ENCODE results near the gene RPS18.

Gene RPS18

DNA sequence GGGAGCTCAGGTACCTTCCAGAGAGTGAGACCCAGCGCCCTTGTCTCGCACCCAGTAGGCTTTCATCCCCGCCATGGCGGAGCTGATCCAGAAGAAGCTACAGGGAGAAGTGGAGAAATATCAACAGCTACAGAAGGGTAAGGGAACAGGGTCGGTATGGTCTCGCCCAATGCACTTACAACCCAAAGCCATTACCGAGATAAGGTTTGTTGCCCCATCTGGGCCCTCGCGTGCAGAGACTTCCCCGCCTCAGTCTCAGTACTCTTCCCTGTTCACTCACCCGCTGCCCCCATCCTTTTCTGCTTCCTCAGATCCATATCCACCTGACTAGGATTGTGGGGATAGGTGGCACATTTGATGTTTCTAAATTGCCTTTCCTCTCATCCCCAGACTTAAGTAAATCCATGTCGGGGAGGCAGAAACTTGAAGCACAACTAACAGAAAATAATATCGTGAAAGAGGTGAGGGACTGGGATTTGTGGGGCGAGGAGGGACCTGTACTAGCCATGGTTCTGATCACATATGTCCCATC, 18.0 kb downstream of the RPS18 start:
- peak; percentile 49 for DNase-seq (ENCODE audit: low spot score)

DNA sequence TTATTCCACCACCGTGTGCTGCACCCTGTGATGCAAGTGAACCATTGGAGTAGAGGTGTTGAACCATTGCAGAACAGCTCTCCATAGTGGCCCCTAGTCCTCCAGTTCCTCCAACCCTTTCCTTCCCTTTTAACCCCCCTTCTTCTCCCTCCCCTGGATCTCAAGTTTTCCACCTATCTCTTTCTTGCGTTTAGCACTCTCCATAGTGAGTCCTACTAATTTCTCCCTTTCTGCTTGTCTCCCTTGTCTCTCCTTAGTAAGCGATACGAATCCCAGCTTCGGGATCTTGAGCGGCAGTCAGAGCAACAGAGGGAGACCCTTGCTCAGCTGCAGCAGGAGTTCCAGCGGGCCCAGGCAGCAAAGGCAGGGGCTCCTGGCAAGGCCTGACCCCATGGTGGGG, 18.6 kb downstream of the RPS18 start:
- no peak for DNase-seq (ENCODE audit: low spot score)

DNA sequence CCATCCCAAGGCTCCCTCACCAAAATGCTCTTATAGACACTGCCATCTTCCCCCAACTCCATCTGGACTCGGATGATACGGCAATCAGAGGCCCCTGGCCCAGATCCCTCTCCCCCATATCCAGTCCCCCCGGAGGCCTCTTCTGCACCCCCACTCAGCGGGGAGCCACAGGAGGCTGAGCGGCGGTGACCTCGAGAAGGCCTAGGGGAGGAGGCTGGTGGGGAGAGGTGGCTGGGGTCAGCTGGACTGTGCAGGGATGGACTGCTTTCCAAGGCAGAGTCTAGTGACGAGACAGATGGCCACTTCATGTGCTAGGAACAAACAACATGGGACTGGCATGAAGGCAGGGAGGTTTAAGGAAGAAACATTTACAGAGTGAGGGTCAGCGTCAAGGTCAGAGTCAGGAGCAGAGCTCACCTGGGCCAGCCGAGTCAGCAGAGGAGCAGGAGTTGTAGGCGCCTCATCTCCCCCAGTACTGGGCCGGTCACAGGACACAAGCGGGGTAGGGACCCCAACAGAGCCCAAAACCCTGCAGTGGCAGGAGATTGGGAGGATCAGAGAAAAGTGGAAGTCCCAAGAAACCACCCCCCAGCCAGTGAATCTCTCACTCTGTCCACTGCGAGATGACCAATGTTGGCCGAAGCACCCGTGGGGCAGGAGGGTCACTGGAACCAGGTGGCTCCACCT, 21.3 kb downstream of the RPS18 start:
- DNase-seq (ENCODE audit: low spot score), result no peak

- DNase-seq (ENCODE audit: low spot score), result no peak
Measured at GRCh38 chr6:33294086-33294823, 22.4 kb downstream of the RPS18 start.

- DNase-seq (ENCODE audit: low spot score), result no peak
Measured at GRCh38 chr6:33295621-33296369, 23.9 kb downstream of the RPS18 start.

GRCh38 chr6:33296797-33297405, 25.0 kb downstream of the RPS18 start:
- DNase-seq (ENCODE audit: low spot score), result no peak

DNA sequence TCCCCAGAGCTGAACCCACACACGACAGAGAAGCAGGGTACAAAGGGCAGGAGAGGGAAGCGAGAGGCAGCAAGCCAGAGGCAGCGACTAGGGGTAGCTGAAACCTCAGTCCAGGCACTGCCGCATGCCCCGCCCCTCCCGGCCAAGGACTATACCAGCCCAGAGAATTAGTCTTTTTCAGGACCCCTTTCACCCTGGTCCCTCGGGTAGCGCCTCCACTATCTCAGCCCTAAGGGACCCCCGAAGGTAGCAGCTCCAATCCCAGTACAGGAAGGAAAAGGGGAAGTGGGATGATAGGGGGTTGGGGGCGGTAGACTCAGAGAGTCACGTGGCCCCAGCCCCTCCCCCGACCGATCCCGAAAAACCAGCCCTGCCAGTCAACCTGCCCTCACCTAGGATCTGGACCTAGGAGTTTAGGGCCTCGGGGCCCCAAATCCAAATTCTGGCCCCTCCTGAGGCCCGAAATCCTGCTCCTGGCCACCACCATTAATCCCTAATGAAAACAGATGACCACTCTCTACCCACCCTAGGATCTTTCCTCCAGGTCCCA, 25.6 kb downstream of the RPS18 start:
- DNase-seq (ENCODE audit: low spot score), result no peak

DNA sequence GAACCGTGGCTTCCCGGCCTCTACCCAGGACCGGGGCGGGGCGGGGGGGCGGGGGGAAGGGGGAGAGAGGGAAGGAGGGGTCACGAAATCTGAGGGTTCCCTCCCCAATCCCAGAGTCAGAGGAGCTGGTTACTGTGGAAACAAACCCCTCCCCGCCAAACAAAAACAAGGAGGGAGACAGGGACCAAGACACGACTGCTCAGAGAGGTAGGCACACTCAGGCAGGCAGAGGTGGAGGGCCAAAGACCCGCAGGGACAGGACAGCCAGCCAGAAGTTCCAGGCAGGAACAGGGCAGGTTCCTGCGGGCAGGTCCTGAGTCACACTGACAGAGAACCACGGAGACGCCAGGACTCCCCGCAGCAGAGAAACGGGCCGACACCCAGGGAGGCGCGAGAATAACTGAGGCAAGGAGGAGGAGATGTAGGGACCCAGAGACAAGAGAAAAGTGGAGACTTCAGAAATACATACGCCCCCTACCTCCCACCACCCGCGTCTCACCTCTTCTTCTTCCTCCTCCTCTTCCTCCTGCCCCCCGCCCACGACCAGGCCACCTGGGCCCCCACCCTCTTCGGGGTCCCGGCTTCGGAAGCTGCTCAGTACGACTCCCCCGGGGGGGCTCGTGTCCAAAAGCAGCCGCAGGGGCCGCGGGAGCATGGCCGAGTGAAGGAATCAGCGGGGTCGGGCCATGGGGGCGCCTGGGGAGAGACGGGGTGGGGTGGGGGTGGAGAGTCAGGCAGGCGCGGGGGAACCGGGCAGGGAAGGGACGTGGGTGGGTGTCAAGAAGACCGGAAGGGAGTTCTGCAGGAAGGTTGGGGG, 26.3 kb downstream of the RPS18 start:
- DNase-seq (ENCODE audit: low spot score), result peak; percentile 95

DNA sequence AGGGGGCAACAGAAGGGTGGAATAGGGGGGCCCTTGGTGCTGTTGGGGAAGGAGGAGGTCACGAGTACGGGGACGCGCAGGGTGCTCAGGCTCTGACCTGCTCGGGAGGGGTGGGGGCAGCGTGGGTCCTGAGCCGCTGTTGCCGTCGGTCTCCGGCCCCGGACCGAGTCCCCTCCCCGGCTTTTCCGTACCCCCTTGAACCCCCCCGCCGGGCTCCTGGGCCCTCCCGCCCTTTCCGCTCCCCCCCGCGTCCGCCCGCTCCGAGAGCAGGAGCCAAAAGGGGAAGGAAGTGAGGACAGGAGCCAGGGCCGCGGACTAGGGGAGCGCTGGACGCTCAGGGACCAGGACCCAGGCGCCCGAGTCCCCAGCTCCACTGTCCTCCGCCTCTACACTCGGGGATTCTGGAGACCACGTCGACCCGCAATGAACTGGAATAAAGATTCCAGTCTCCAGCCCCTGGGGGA, 26.9 kb downstream of the RPS18 start, which contains the start of gene RGL2:
Gene RGL2 (minus strand): TSS at position 170 of the 464 bp plus-strand sequence. CDS start 332 bp downstream, outside the sequence.
- DNase-seq (ENCODE audit: low spot score), result peak; percentile 71

GRCh38 chr6:33299237-33299944, 27.5 kb downstream of the RPS18 start:
- DNase-seq (ENCODE audit: low spot score), result peak; percentile 94

- no peak for DNase-seq (ENCODE audit: low spot score)
Measured at GRCh38 chr6:33301877-33302276, 30.0 kb downstream of the RPS18 start.

GRCh38 chr6:33304216-33304615, 32.3 kb downstream of the RPS18 start:
- no peak for DNase-seq (ENCODE audit: low spot score)

DNA sequence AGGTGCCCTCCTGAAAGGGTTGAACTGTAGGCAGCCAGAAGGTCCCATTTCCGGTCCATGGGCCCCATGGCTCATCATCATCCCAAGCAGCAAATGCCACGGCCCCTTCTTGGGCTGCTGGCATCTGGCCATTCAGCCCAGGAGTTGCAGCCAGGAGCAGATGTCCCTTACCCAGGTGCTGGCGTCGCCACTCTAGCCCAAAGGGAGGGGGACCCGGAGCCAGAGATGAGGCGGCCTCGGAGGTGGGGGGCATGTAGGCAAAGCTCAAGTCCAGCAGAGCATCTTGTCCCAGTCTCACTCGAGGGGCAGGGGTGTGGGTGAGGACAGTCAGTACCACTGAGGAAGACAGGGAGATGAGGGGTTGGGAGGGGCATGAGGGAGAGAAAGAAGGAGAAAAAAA, 33.2 kb downstream of the RPS18 start:
- no peak for DNase-seq (ENCODE audit: low spot score)

- DNase-seq (ENCODE audit: low spot score), result no peak
Measured at GRCh38 chr6:33306356-33306755, 34.5 kb downstream of the RPS18 start.

DNA sequence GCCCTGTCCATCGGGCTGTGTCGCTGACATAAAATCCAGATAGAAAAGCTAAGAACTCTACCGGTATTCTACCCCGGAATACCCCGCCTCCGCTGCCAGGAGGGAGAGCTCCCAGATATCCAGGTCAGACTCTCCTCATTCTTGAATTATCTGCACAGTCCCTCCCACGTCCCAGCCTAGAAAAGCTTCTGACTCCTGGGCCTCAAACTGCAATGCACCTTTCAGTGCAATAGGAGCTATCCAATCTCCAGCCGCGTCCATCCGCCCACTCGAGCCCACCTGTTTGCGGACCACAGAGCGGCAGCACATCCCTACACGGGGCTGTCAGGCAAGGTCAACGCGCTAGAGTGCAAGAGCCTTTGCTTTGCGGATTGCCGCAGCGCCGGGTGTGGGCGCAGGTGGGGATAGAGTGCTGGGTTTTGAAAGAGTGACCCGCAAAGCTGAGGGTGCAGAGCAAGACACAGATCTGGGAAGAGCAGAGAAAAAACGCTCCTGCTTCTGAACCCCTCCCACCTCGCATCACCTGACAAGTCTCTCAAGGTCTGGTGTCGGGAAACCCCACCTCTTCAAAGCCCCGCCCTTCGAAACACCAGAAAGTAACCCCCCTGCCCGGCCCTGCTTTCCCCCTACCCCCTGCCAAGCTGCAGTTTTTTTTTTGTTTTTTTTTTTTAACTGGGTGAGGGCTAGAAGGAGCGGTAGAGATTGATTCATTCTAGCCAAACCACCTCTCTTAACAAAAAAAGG, 40.7 kb downstream of the RPS18 start:
- peak; percentile 75 for DNase-seq (ENCODE audit: low spot score)

DNA sequence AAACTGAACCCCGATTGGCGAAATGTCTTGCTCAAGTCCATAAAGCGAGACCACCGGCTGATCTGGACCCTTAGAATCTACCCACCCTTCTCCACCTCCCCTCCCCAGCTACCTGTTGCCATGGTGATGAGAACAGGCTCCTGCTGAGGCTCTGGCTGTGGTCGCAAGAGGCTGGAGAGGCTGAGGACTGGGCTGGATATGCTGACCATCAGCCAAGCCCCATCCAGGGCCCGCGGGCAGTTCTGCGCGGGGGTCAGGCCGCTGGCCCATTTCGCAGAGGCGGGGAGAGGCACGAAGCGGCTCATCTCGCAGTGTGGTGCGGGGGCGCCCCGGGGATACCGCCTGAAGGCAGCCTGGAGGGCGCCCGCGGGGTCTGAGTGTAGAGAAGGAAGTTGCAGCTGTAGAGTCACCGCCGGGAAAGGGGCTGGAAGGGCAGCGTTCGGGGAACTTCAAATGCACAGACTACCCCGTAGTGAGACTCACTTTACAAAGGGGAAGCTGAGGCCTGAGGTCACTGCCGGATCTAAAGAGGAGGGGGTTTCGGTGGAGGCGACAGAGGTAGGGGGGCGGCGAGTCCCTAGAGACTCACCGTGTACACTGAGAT, 41.3 kb downstream of the RPS18 start:
- DNase-seq (ENCODE audit: low spot score), result peak; percentile 37

DNA sequence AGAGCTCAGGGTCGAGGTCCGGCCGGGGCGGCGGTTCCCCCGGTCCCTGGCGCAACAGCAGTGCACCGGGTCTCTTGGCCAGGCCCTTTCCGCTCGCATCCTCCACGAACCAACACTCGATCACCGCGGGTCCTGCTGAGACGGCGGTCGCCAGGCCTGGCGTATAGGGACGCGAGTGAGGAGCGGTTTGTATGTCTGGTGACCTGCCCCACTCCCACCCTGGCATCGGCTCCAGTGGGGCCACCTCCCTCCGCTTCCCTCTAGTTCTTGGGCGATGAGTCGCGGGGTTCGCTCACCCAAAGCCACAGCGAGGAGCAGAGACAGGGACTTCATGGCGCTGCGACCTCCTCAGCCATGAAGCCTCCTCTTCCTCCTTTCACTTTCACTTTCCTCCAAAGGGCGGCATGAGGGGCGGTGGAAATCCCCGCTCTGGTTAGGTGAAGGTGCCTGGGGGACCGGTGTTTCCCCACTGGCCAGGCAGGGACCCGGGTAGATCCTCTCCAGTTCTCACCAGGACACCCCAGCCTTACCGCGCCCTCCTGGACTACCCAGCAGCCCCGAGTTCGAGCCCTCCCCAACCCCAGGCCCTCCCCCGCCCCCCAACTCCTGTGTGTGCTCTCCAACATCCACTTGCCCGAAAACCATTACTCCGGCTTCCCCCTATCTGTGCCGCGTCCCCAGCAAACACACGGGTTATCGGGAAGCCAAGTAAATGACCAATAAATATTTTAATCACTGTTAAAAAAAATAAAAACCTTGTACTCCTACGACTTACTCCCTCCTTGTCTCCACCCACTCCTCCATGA, 42.0 kb downstream of the RPS18 start, which contains the start of gene TAPBP:
Gene TAPBP (minus strand): TSS at position 370 of the 806 bp plus-strand sequence. CDS start 37 bp downstream, at position 333.
- DNase-seq (ENCODE audit: low spot score), result peak; percentile 68

DNA sequence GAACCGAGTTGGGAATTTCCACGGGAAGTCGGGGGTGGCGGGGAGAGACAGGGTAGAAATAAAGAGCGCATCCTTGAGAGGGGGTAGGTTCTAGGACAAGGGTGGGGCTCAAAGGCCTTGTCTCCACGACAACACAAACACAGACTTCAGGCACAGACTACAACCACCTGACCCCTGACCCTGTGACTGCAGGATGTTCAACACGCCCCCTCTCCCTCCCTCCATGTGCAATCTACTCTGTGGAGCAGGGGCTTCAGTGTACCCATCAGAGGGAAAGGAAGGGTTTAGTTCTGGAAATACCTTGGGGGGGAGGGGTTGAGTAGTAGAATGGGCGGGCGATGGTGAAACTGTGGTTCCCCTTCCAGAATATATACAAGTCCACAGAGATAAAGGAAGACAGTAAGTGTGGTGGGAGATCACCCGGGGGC, 42.7 kb downstream of the RPS18 start:
- peak; percentile 84 for DNase-seq (ENCODE audit: low spot score)
